Measurements from ENCODE around the gene ASAP3.

Gene ASAP3

GRCh38 chr1:23527366-23527765 lies 43.4 kb upstream of the ASAP3 start:
- Histone ChIP-seq H3K36me3 (ENCODE audit: control insufficient read depth in 2 of 2, insufficient read depth in 2 of 2, low read length in 2 of 2) (no peaks in the 10 kb centered on the region), H3K4me1 (ENCODE audit: control insufficient read depth in 2 of 2, insufficient read depth in 2 of 2, low read length in 2 of 2) (peaks cover 80 to 86% of the 10 kb centered on the region in 2 donors), H3K27ac (ENCODE audit: low read depth in 2 of 2, low read length in 2 of 2) (peak overlapping the region; percentile 97), H3K9me3 (ENCODE audit: control insufficient read depth in 2 of 2, low read length in 2 of 2) (no peaks in the 10 kb centered on the region), H3K27me3 (ENCODE audit: control insufficient read depth in 2 of 2, insufficient read depth in 2 of 2, low read length in 2 of 2) (no peaks in the 10 kb centered on the region), H3K9ac (ENCODE audit: low read depth in 1 of 2, low read length in 2 of 2) (peak overlapping the region; percentile 54 to 63), H3K4me3 (ENCODE audit: low read length in 2 of 2) (no peak overlapping the region)

GRCh38 chr1:23526329-23527041 lies 42.5 kb upstream of the ASAP3 start:
- Histone ChIP-seq H3K9me3 (ENCODE audit: control insufficient read depth in 2 of 2, low read length in 2 of 2) (no peaks in the 10 kb centered on the region), H3K27ac (ENCODE audit: low read depth in 2 of 2, low read length in 2 of 2) (peak overlapping the region; percentile 97), H3K27me3 (ENCODE audit: control insufficient read depth in 2 of 2, insufficient read depth in 2 of 2, low read length in 2 of 2) (no peaks in the 10 kb centered on the region), H3K36me3 (ENCODE audit: control insufficient read depth in 2 of 2, insufficient read depth in 2 of 2, low read length in 2 of 2) (peaks cover 0 to 4% of the 10 kb centered on the region in 2 donors), H3K4me3 (ENCODE audit: low read length in 2 of 2) (no peak overlapping the region), H3K9ac (ENCODE audit: low read depth in 1 of 2, low read length in 2 of 2) (peak overlapping the region; percentile 26 to 54), H3K4me1 (ENCODE audit: control insufficient read depth in 2 of 2, insufficient read depth in 2 of 2, low read length in 2 of 2) (peaks cover 73 to 79% of the 10 kb centered on the region in 2 donors)

- peaks cover 0 to 8% of the 10 kb centered on the region in 2 donors for H3K36me3 ChIP-seq (ENCODE audit: control insufficient read depth in 2 of 2, insufficient read depth in 2 of 2, low read length in 2 of 2)
- peak overlapping the region; percentile 19 to 44 for H3K4me3 ChIP-seq (ENCODE audit: low read length in 2 of 2)
- no peaks in the 10 kb centered on the region for H3K9me3 ChIP-seq (ENCODE audit: control insufficient read depth in 2 of 2, low read length in 2 of 2)
- H3K27ac ChIP-seq (ENCODE audit: low read depth in 2 of 2, low read length in 2 of 2), result peak overlapping the region; percentile 97
- H3K9ac ChIP-seq (ENCODE audit: low read depth in 1 of 2, low read length in 2 of 2), result peak overlapping the region; percentile 51 to 79
- peaks cover 68 to 73% of the 10 kb centered on the region in 2 donors for H3K4me1 ChIP-seq (ENCODE audit: control insufficient read depth in 2 of 2, insufficient read depth in 2 of 2, low read length in 2 of 2)
- no peaks in the 10 kb centered on the region for H3K27me3 ChIP-seq (ENCODE audit: control insufficient read depth in 2 of 2, insufficient read depth in 2 of 2, low read length in 2 of 2)
These were observed 41.7 kb upstream of the ASAP3 start for GRCh38 chr1:23525558-23526250.

- Histone ChIP-seq H3K9ac (ENCODE audit: low read depth in 1 of 2, low read length in 2 of 2) (peak overlapping the region; percentile 51 to 79), H3K27me3 (ENCODE audit: control insufficient read depth in 2 of 2, insufficient read depth in 2 of 2, low read length in 2 of 2) (no peaks in the 10 kb centered on the region), H3K36me3 (ENCODE audit: control insufficient read depth in 2 of 2, insufficient read depth in 2 of 2, low read length in 2 of 2) (peaks cover 0 to 8% of the 10 kb centered on the region in 2 donors), H3K9me3 (ENCODE audit: control insufficient read depth in 2 of 2, low read length in 2 of 2) (no peaks in the 10 kb centered on the region), H3K27ac (ENCODE audit: low read depth in 2 of 2, low read length in 2 of 2) (peak overlapping the region; percentile 97), H3K4me3 (ENCODE audit: low read length in 2 of 2) (peak overlapping the region in 1 of 2 donors; percentile 56), H3K4me1 (ENCODE audit: control insufficient read depth in 2 of 2, insufficient read depth in 2 of 2, low read length in 2 of 2) (peaks cover 59 to 64% of the 10 kb centered on the region in 2 donors)
These were observed 40.9 kb upstream of the ASAP3 start for GRCh38 chr1:23524716-23525401.

- peak overlapping the region; percentile 97 for H3K27ac ChIP-seq (ENCODE audit: low read depth in 2 of 2, low read length in 2 of 2)
- peak overlapping the region in 1 of 2 donors; percentile 56 for H3K4me3 ChIP-seq (ENCODE audit: low read length in 2 of 2)
- no peaks in the 10 kb centered on the region for H3K27me3 ChIP-seq (ENCODE audit: control insufficient read depth in 2 of 2, insufficient read depth in 2 of 2, low read length in 2 of 2)
- H3K36me3 ChIP-seq (ENCODE audit: control insufficient read depth in 2 of 2, insufficient read depth in 2 of 2, low read length in 2 of 2), result peaks cover 0 to 8% of the 10 kb centered on the region in 2 donors
- peak overlapping the region; percentile 56 to 75 for H3K9ac ChIP-seq (ENCODE audit: low read depth in 1 of 2, low read length in 2 of 2)
- peaks cover 52 to 58% of the 10 kb centered on the region in 2 donors for H3K4me1 ChIP-seq (ENCODE audit: control insufficient read depth in 2 of 2, insufficient read depth in 2 of 2, low read length in 2 of 2)
- no peaks in the 10 kb centered on the region for H3K9me3 ChIP-seq (ENCODE audit: control insufficient read depth in 2 of 2, low read length in 2 of 2)
These were observed 40.2 kb upstream of the ASAP3 start for GRCh38 chr1:23524163-23524562.

- Histone ChIP-seq H3K9me3 (ENCODE audit: control insufficient read depth in 2 of 2, low read length in 2 of 2) (no peaks in the 10 kb centered on the region), H3K27ac (ENCODE audit: low read depth in 2 of 2, low read length in 2 of 2) (no peak overlapping the region), H3K36me3 (ENCODE audit: control insufficient read depth in 2 of 2, insufficient read depth in 2 of 2, low read length in 2 of 2) (peaks cover 5 to 16% of the 10 kb centered on the region in 2 donors), H3K9ac (ENCODE audit: low read depth in 1 of 2, low read length in 2 of 2) (no peak overlapping the region), H3K4me3 (ENCODE audit: low read length in 2 of 2) (no peak overlapping the region), H3K27me3 (ENCODE audit: control insufficient read depth in 2 of 2, insufficient read depth in 2 of 2, low read length in 2 of 2) (no peaks in the 10 kb centered on the region), H3K4me1 (ENCODE audit: control insufficient read depth in 2 of 2, insufficient read depth in 2 of 2, low read length in 2 of 2) (peaks cover 36 to 40% of the 10 kb centered on the region in 2 donors)
These were observed 38.4 kb upstream of the ASAP3 start for GRCh38 chr1:23522244-23522982.

- Histone ChIP-seq H3K4me3 (ENCODE audit: low read length in 2 of 2) (no peak overlapping the region), H3K4me1 (ENCODE audit: control insufficient read depth in 2 of 2, insufficient read depth in 2 of 2, low read length in 2 of 2) (peaks cover 28 to 32% of the 10 kb centered on the region in 2 donors), H3K9ac (ENCODE audit: low read depth in 1 of 2, low read length in 2 of 2) (no peak overlapping the region), H3K27ac (ENCODE audit: low read depth in 2 of 2, low read length in 2 of 2) (no peak overlapping the region), H3K36me3 (ENCODE audit: control insufficient read depth in 2 of 2, insufficient read depth in 2 of 2, low read length in 2 of 2) (peaks cover 5 to 19% of the 10 kb centered on the region in 2 donors), H3K9me3 (ENCODE audit: control insufficient read depth in 2 of 2, low read length in 2 of 2) (no peaks in the 10 kb centered on the region), H3K27me3 (ENCODE audit: control insufficient read depth in 2 of 2, insufficient read depth in 2 of 2, low read length in 2 of 2) (no peaks in the 10 kb centered on the region)
These were observed 37.6 kb upstream of the ASAP3 start for GRCh38 chr1:23521588-23521987.

GRCh38 chr1:23517581-23517980 lies 33.6 kb upstream of the ASAP3 start:
- peaks cover 15 to 36% of the 10 kb centered on the region in 2 donors for H3K36me3 ChIP-seq (ENCODE audit: control insufficient read depth in 2 of 2, insufficient read depth in 2 of 2, low read length in 2 of 2)
- H3K4me1 ChIP-seq (ENCODE audit: control insufficient read depth in 2 of 2, insufficient read depth in 2 of 2, low read length in 2 of 2), result peaks cover 0 to under 1% of the 10 kb centered on the region in 2 donors
- no peaks in the 10 kb centered on the region for H3K9me3 ChIP-seq (ENCODE audit: control insufficient read depth in 2 of 2, low read length in 2 of 2)
- H3K27ac ChIP-seq (ENCODE audit: low read depth in 2 of 2, low read length in 2 of 2), result no peak overlapping the region
- H3K4me3 ChIP-seq (ENCODE audit: low read length in 2 of 2), result no peak overlapping the region
- no peak overlapping the region for H3K9ac ChIP-seq (ENCODE audit: low read depth in 1 of 2, low read length in 2 of 2)
- H3K27me3 ChIP-seq (ENCODE audit: control insufficient read depth in 2 of 2, insufficient read depth in 2 of 2, low read length in 2 of 2), result no peaks in the 10 kb centered on the region

- no peak overlapping the region for H3K4me3 ChIP-seq (ENCODE audit: low read length in 2 of 2)
- no peaks in the 10 kb centered on the region for H3K4me1 ChIP-seq (ENCODE audit: control insufficient read depth in 2 of 2, insufficient read depth in 2 of 2, low read length in 2 of 2)
These were observed 31.9 kb upstream of the ASAP3 start for GRCh38 chr1:23515905-23516304.

More at GRCh38 chr1:23515905-23516304, 31.9 kb upstream of the ASAP3 start:
- H3K27me3 ChIP-seq (ENCODE audit: control insufficient read depth in 2 of 2, insufficient read depth in 2 of 2, low read length in 2 of 2), result no peaks in the 10 kb centered on the region
- no peak overlapping the region for H3K9ac ChIP-seq (ENCODE audit: low read depth in 1 of 2, low read length in 2 of 2)
- H3K9me3 ChIP-seq (ENCODE audit: control insufficient read depth in 2 of 2, low read length in 2 of 2), result no peaks in the 10 kb centered on the region
- no peak overlapping the region for H3K27ac ChIP-seq (ENCODE audit: low read depth in 2 of 2, low read length in 2 of 2)
- H3K36me3 ChIP-seq (ENCODE audit: control insufficient read depth in 2 of 2, insufficient read depth in 2 of 2, low read length in 2 of 2), result peaks cover 15 to 42% of the 10 kb centered on the region in 2 donors
